H1 (cell line): Measurements from ENCODE around the gene BTBD1. TPM values are rescaled to one million over a fixed set of nuclear protein-coding genes. Genes with fewer than 3 reads are reported as not detected.

Experiments
- CTCF ChIA-PET: fragments of 300-600 bp; sonication (Branson Sonifier 250); formaldehyde crosslinking; loops from one replicate; lab custom pipeline; 2021; ENCODE audit not compliant: partially characterized antibody; lab: Charles Lee
- POLR2A ChIA-PET: fragments of 300-600 bp; sonication (Branson Sonifier 250); formaldehyde crosslinking; loops from one replicate; lab custom pipeline; 2021; ENCODE audit warnings: inconsistent platforms; ENCODE audit not compliant: partially characterized antibody; lab: Charles Lee
- DNase-seq, 2 experiments: peaks; one replicate each; pipeline versions ENCODE4 v3.0.0 to v3.0.0-alpha.2; 2010 to 2022; ENCODE audit warnings: low spot score in 2 of 2, low read depth in 1 of 2, mixed read lengths in 1 of 2
- FAIRE-seq: peaks from 2 replicates; lab custom pipeline; 2011; peaks lifted over from hg19 to GRCh38; lab: Jason Lieb, UNC
- H2AFZ ChIP-seq: 2 replicates; pipeline ENCODE4 v1.8.1; 2012; ENCODE audit warnings: low read length, inconsistent platforms
- H2AK5ac ChIP-seq: 2 replicates; pipeline ENCODE4 v1.6.1; 2013; ENCODE audit warnings: low read depth, low read length
- H2BK120ac ChIP-seq: replicated peaks from 2 replicates; pipeline ENCODE3; 2013; ENCODE audit warnings: low read depth, low read length, inconsistent platforms
- H2BK12ac ChIP-seq: 2 replicates; pipeline ENCODE4 v1.6.1; 2013; ENCODE audit warnings: low read depth, low read length
- H2BK15ac ChIP-seq: 2 replicates; pipeline ENCODE4 v1.6.1; 2013; ENCODE audit warnings: low read length
- H2BK20ac ChIP-seq: 2 replicates; pipeline ENCODE4 v1.6.1; 2013; ENCODE audit warnings: low read length
- H2BK5ac ChIP-seq: 2 replicates; pipeline ENCODE4 v1.6.1; 2013; ENCODE audit warnings: low read depth, low read length
- H3K14ac ChIP-seq: 2 replicates; pipeline ENCODE4 v1.6.1; 2013; ENCODE audit warnings: inconsistent platforms; ENCODE audit not compliant: insufficient read length
- H3K18ac ChIP-seq: 2 replicates; pipeline ENCODE4 v1.6.1; 2013; ENCODE audit warnings: low read length; ENCODE audit errors: extremely low read depth
- H3K23ac ChIP-seq: 2 replicates; pipeline ENCODE4 v1.6.1; 2013; ENCODE audit warnings: inconsistent platforms; ENCODE audit not compliant: insufficient read length
- H3K23me2 ChIP-seq: 2 replicates; pipeline ENCODE4 v1.6.1; 2013; ENCODE audit warnings: low read depth, low read length
- H3K27ac ChIP-seq: 2 replicates; pipeline ENCODE4 v1.6.1; 2011; ENCODE audit warnings: low read depth, low read length, inconsistent platforms
- H3K27me3 ChIP-seq, 4 experiments: replicated peaks in 1 of 4; 1 replicate in 1 of 4; 2 replicates in 3 of 4; pipeline versions ENCODE4 v1.6.1 to v1.8.1; 2011 to 2013; ENCODE audit warnings: low read length in 3 of 4, mild to moderate bottlenecking in 3 of 4, inconsistent platforms in 2 of 4, mixed read lengths in 2 of 4, moderate library complexity in 1 of 4; ENCODE audit not compliant: control insufficient read depth in 3 of 4, insufficient read depth in 3 of 4; ENCODE audit errors: extremely low read depth in 1 of 4
- H3K36me3 ChIP-seq, 4 experiments: 2 replicates each; pipeline versions ENCODE4 v1.6.1 to v1.8.1; 2011 to 2013; ENCODE audit warnings: mild to moderate bottlenecking in 4 of 4, low read length in 3 of 4, moderate library complexity in 2 of 4, control low read depth in 1 of 4, inconsistent platforms in 1 of 4; ENCODE audit not compliant: insufficient read depth in 4 of 4, control insufficient read depth in 2 of 4
- H3K4ac ChIP-seq: replicated peaks from 2 replicates; pipeline ENCODE3; 2013; ENCODE audit warnings: low read length, low read depth, mixed read lengths, inconsistent platforms; ENCODE audit not compliant: insufficient read length
- H3K4me1 ChIP-seq, 4 experiments: replicated peaks in 1 of 4; 1 replicate in 1 of 4; 2 replicates in 3 of 4; pipeline versions ENCODE4 v1.6.1 to v1.8.1; 2011 to 2013; ENCODE audit warnings: low read length in 3 of 4, inconsistent platforms in 2 of 4, mixed read lengths in 1 of 4; ENCODE audit not compliant: insufficient read depth in 4 of 4, control insufficient read depth in 3 of 4
- H3K4me2 ChIP-seq, 2 experiments: 2 replicates each; pipeline versions ENCODE4 v1.6.1 to v1.8.1; 2011 to 2013; ENCODE audit warnings: low read depth in 2 of 2, low read length in 2 of 2, control low read depth in 1 of 2, inconsistent platforms in 1 of 2, mild to moderate bottlenecking in 1 of 2; ENCODE audit not compliant: insufficient read depth in 1 of 2
- H3K4me3 ChIP-seq, 4 experiments: fragments of 200-600, 300-600 bp in 1 of 4; sonication (generic), shearing (Covaris generic), sonication (Bioruptor Twin) in 1 of 4; 2 replicates each; pipeline versions ENCODE4 v1.5.1 to v1.8.1; 2011 to 2016; ENCODE audit warnings: low read length in 4 of 4, low read depth in 3 of 4, control low read depth in 2 of 4, inconsistent platforms in 2 of 4, mild to moderate bottlenecking in 2 of 4, mixed read lengths in 1 of 4, moderate library complexity in 1 of 4; ENCODE audit not compliant: insufficient read depth in 2 of 4; ENCODE audit errors: extremely low read depth in 1 of 4
- H3K56ac ChIP-seq: replicated peaks from 2 replicates; pipeline ENCODE3; 2013; ENCODE audit warnings: low read depth, mild to moderate bottlenecking, mixed read lengths, low read length, inconsistent platforms; ENCODE audit not compliant: insufficient read length
- H3K79me1 ChIP-seq: 2 replicates; pipeline ENCODE4 v1.6.1; 2013; ENCODE audit warnings: low read depth, low read length, control low read depth
- H3K79me2 ChIP-seq, 2 experiments: 2 replicates each; pipeline versions ENCODE4 v1.6.1 to v1.8.1; 2012 to 2013; ENCODE audit warnings: low read length in 2 of 2, mild to moderate bottlenecking in 2 of 2, inconsistent platforms in 1 of 2; ENCODE audit not compliant: insufficient read depth in 2 of 2, control insufficient read depth in 1 of 2
- H3K9ac ChIP-seq, 4 experiments: replicated peaks in 1 of 4; 1 replicate in 1 of 4; 2 replicates in 3 of 4; pipeline versions ENCODE4 v1.6.1 to v1.8.1; 2011 to 2013; ENCODE audit warnings: low read depth in 3 of 4, low read length in 3 of 4, control low read depth in 2 of 4, mild to moderate bottlenecking in 2 of 4, moderate library complexity in 2 of 4, inconsistent platforms in 1 of 4; ENCODE audit errors: extremely low read depth in 1 of 4
- H3K9me3 ChIP-seq, 2 experiments: 2 replicates each; pipeline versions ENCODE4 v1.6.1 to v1.8.1; 2012 to 2013; ENCODE audit warnings: mild to moderate bottlenecking in 2 of 2, moderate library complexity in 2 of 2, control low read depth in 1 of 2, inconsistent platforms in 1 of 2, low read depth in 1 of 2, low read length in 1 of 2, mixed read lengths in 1 of 2; ENCODE audit not compliant: insufficient read depth in 2 of 2
- H4K20me1 ChIP-seq, 2 experiments: replicated peaks in 1 of 2; 2 replicates each; pipeline versions ENCODE3 to v1.8.1; 2011 to 2013; ENCODE audit warnings: inconsistent platforms in 2 of 2, low read length in 2 of 2, mild to moderate bottlenecking in 1 of 2; ENCODE audit not compliant: insufficient read depth in 2 of 2, control insufficient read depth in 1 of 2
- H4K5ac ChIP-seq: 2 replicates; pipeline ENCODE4 v1.6.1; 2013; ENCODE audit warnings: low read length, low read depth, mixed read lengths, inconsistent platforms; ENCODE audit not compliant: insufficient read length
- H4K8ac ChIP-seq: 2 replicates; pipeline ENCODE4 v1.8.0; 2013; ENCODE audit warnings: mild to moderate bottlenecking, moderate library complexity, low read length, inconsistent platforms; ENCODE audit not compliant: insufficient read depth; ENCODE audit errors: extremely low read depth
- H4K91ac ChIP-seq: replicated peaks from 2 replicates; pipeline ENCODE3; 2013; ENCODE audit warnings: low read length, mixed read lengths, inconsistent platforms; ENCODE audit not compliant: insufficient read length
- BACH1 ChIP-seq: IDR thresholded peaks from 2 replicates; pipeline ENCODE4 v1.6.1; 2012; ENCODE audit warnings: low read length, improper control_type of control experiment
- EZH2 ChIP-seq: fragments of 200-600 bp; sonication (generic); IDR thresholded peaks from 2 replicates; pipeline ENCODE4 v1.7.1; 2012; ENCODE audit warnings: low read depth, mild to moderate bottlenecking, moderate library complexity, low read length, inconsistent platforms; ENCODE audit not compliant: severe bottlenecking
- FOSL1 ChIP-seq: IDR thresholded peaks from 2 replicates; pipeline ENCODE4 v1.6.1; 2011; ENCODE audit warnings: mild to moderate bottlenecking, low read depth, low read length, moderate library complexity; ENCODE audit not compliant: insufficient read depth
- GABPA ChIP-seq: IDR thresholded peaks from 2 replicates; pipeline ENCODE4 v1.6.1; 2011; ENCODE audit warnings: mild to moderate bottlenecking, low read length, moderate library complexity, borderline replicate concordance; ENCODE audit not compliant: insufficient read depth
- JUND ChIP-seq: IDR thresholded peaks from 2 replicates; pipeline ENCODE4 v1.6.1; 2011; ENCODE audit warnings: mild to moderate bottlenecking, improper control_type of control experiment, low read length
- NRF1 ChIP-seq: IDR thresholded peaks from 2 replicates; pipeline ENCODE4 v1.6.1; 2011; ENCODE audit warnings: mild to moderate bottlenecking, low read depth, low read length, improper control_type of control experiment
- POU5F1 ChIP-seq: IDR thresholded peaks from 2 replicates; pipeline ENCODE4 v1.6.1; 2011; ENCODE audit warnings: low read depth, mild to moderate bottlenecking, low read length, moderate library complexity
- SIRT6 ChIP-seq: IDR thresholded peaks from one replicate; pipeline ENCODE4 v1.7.1; 2012; ENCODE audit warnings: low read length, inconsistent platforms
- SIX5 ChIP-seq: IDR thresholded peaks from 2 replicates; pipeline ENCODE4 v1.6.1; 2011; ENCODE audit warnings: mild to moderate bottlenecking, low read depth, low read length
- WGBS, 2 experiments: shearing (Covaris generic) in 1 of 2; methylation state at CpG; one replicate each; pipeline versions ENCODE4 v1.1.6 to v1.1.7; 2013 to 2015; ENCODE audit warnings: low lambda C conversion rate in 2 of 2, mixed read lengths in 2 of 2, inconsistent platforms in 1 of 2, low coverage in 1 of 2, missing lambda C conversion rate in 1 of 2; ENCODE audit not compliant: insufficient replicate concordance in 2 of 2, insufficient coverage in 1 of 2, insufficient read length in 1 of 2; ENCODE audit errors: extremely low coverage in 1 of 2, missing lambda C conversion rate in 1 of 2; 5-methylcytosine and 5-hydroxymethylcytosine counted together
- polyA plus RNA-seq, 7 experiments: library from polyadenylated mRNA; depleted of rRNA in 3 of 7; stranded (reverse) in 5 of 7; unstranded in 2 of 7; fragments of >200 nt in 5 of 7; fragments of 200-250 nt in 2 of 7; gene quantifications; 1 replicate in 5 of 7; 2 replicates in 1 of 7; 4 replicates in 1 of 7; pipeline versions ENCODE4 v1.2.1 to v1.2.3, GENCODE V29; 2011 to 2013; ENCODE audit warnings: missing spikeins in 2 of 7, mixed read lengths in 2 of 7
- total RNA-seq: library from RNA; stranded (reverse); fragmentation: NEBNext Ultra II Directional; extraction: Animal tissue kit (Norgen Biotek cat#: 25700); gene quantifications from 2 replicates; pipeline ENCODE4 v1.2.1, GENCODE V29; 2021

Gene BTBD1
- total and polyA plus RNA-seq, 2 of the 8 experiments (the other 6 are each of a cell fraction or from before 2014, with no cell fraction given): 18.6 to 39.5 TPM

GRCh38 chr15:83014205-83014653 lies 52.8 kb downstream of the BTBD1 start:
- H3K79me2 ChIP-seq: peaks cover 0 to 12% of the 10 kb centered on the region in 2 experiments; a peak in 1 of 4 replicates
- no peak overlapping the region for H2AFZ ChIP-seq
- H3K9ac ChIP-seq: no peak overlapping the region
- H3K4me2 ChIP-seq: peak overlapping the region in 1 of 2 experiments; percentile 1; a peak in 1 of 4 replicates
- no peak overlapping the region for H3K27ac ChIP-seq
- POLR2A ChIA-PET: interaction anchor here (0.7 to 1.6 kb wide), 4 partner anchors 54 to 482 kb away, joined by 3 to 5 read pairs (median 4); no protein-coding TSS in a partner anchor
- no peaks in the 10 kb centered on the region for H3K9me3 ChIP-seq
- H3K36me3 ChIP-seq: peaks cover 0 to 28% (median 12%) of the 10 kb centered on the region in 4 experiments; a peak in 7 of 8 replicates
- H3K14ac ChIP-seq: no peak overlapping the region
- no peaks in the 10 kb centered on the region for H3K79me1 ChIP-seq
- peaks cover 10% of the 10 kb centered on the region; the same call in 1 of the 2 replicates for H3K23me2 ChIP-seq
- H3K18ac ChIP-seq: no peak overlapping the region
- no peak overlapping the region for H3K4ac ChIP-seq
- TF ChIP-seq FOSL1: no peak
- TF ChIP-seq SIX5: no peak
- TF ChIP-seq GABPA: no peak
- TF ChIP-seq BACH1: no peak
- no peak for TF ChIP-seq JUND
- TF ChIP-seq NRF1: no peak
- no peak for TF ChIP-seq EZH2
- no peak for TF ChIP-seq SIRT6
- TF ChIP-seq POU5F1: no peak
- H2BK5ac ChIP-seq: no peak overlapping the region; the same call in 1 of the 2 replicates
- H3K4me3 ChIP-seq: no peak overlapping the region
- peaks cover 3 to 10% (median 7%) of the 10 kb centered on the region in 4 experiments for H3K4me1 ChIP-seq
- no peak overlapping the region for H4K91ac ChIP-seq
- WGBS, 2 experiments: 79% methylated on average over 5 of the region's 5 CpGs; no CpG with 5 or more reads in 1 of the 2 experiments
- H4K5ac ChIP-seq: no peak overlapping the region
- no peak overlapping the region for H3K56ac ChIP-seq
- CTCF ChIA-PET: interaction anchor here (1.0 to 1.7 kb wide), 3 partner anchors 14 to 483 kb away, joined by 3 to 4 read pairs (median 3); no protein-coding TSS in a partner anchor
- no peak overlapping the region for H2BK15ac ChIP-seq
- H4K8ac ChIP-seq: no peak overlapping the region; the same call in 1 of the 2 replicates
- no peak overlapping the region for H2AK5ac ChIP-seq
- H3K27me3 ChIP-seq: peaks cover 0 to 3% (median 0%) of the 10 kb centered on the region in 4 experiments; a peak in 1 of 7 replicates
- DNase-seq (no peak), FAIRE-seq (no peak)
- no peak overlapping the region for H3K23ac ChIP-seq
- no peak overlapping the region for H2BK20ac ChIP-seq
- H4K20me1 ChIP-seq: no peaks in the 10 kb centered on the region
- H2BK12ac ChIP-seq: no peak overlapping the region
- no peak overlapping the region for H2BK120ac ChIP-seq
